Endothelial cell of umbilical vein (primary cell): ENCODE results near the gene NCF4. TPM values are rescaled to one million over a fixed set of nuclear protein-coding genes. Genes with fewer than 3 reads are reported as not detected.

Experiments
- BruUV-seq: library from RNA; stranded (reverse); fragments of 400-500 nt; replicated peaks from 2 replicates; lab custom pipeline; 2021; lab: Mats Ljungman, UMichigan
- CTCF ChIA-PET: fragments of 300-600, 350-600 bp; sonication (Branson Sonifier 250); formaldehyde crosslinking; loops from one replicate; lab custom pipeline; 2021; ENCODE audit warnings: antibody characterized with exemption, inconsistent platforms; lab: Charles Lee
- POLR2A ChIA-PET: fragments of 300-600, 350-600 bp; sonication (Branson Sonifier 250); formaldehyde crosslinking; loops from one replicate; lab custom pipeline; 2021; ENCODE audit warnings: antibody characterized with exemption, inconsistent platforms; lab: Charles Lee
- DNase-seq: peaks from one replicate; pipeline ENCODE4 v3.0.0-alpha.2; 2011; ENCODE audit warnings: low read depth, low spot score
- FAIRE-seq: peaks from 2 replicates; lab custom pipeline; 2011; peaks lifted over from hg19 to GRCh38; lab: Jason Lieb, UNC
- H2AFZ ChIP-seq: 2 replicates; pipeline ENCODE4 v1.6.0; 2012; ENCODE audit warnings: low read depth, low read length, control low read depth, inconsistent platforms
- H3K27ac ChIP-seq: 2 replicates; pipeline ENCODE4 v1.5.1; 2011; ENCODE audit warnings: low read depth, mild to moderate bottlenecking, control low read depth, low read length, moderate library complexity; ENCODE audit not compliant: insufficient read depth
- H3K27me3 ChIP-seq, 2 experiments: 2 replicates each; pipeline versions ENCODE4 v1.6.0 to v1.6.1; 2011; ENCODE audit warnings: low read length in 2 of 2, mixed read lengths in 1 of 2; ENCODE audit not compliant: control insufficient read depth in 2 of 2, insufficient read depth in 2 of 2
- H3K36me3 ChIP-seq, 2 experiments: 2 replicates in 1 of 2; 3 replicates in 1 of 2; pipeline ENCODE4 v1.5.1; 2011; ENCODE audit warnings: low read length in 2 of 2, mild to moderate bottlenecking in 1 of 2, moderate library complexity in 1 of 2; ENCODE audit not compliant: control insufficient read depth in 2 of 2, insufficient read depth in 2 of 2; ENCODE audit errors: extremely low read depth in 1 of 2
- H3K4me1 ChIP-seq: 3 replicates; pipeline ENCODE4 v1.5.1; 2011; ENCODE audit warnings: mild to moderate bottlenecking, low read length; ENCODE audit not compliant: control insufficient read depth, insufficient read depth; ENCODE audit errors: extremely low read depth
- H3K4me2 ChIP-seq: 2 replicates; pipeline ENCODE4 v1.6.1; 2011; ENCODE audit warnings: low read length, control low read depth, mixed read lengths; ENCODE audit not compliant: insufficient read depth
- H3K4me3 ChIP-seq, 3 experiments: fragments of 200-600 bp in 1 of 3; sonication (generic), shearing (Covaris generic) in 1 of 3; replicated peaks in 1 of 3; 2 replicates each; pipeline ENCODE4 v1.5.1; 2011 to 2016; ENCODE audit warnings: control low read depth in 3 of 3, low read length in 3 of 3, mild to moderate bottlenecking in 2 of 3, inconsistent platforms in 1 of 3, low read depth in 1 of 3, moderate library complexity in 1 of 3; ENCODE audit not compliant: insufficient read depth in 1 of 3
- H3K79me2 ChIP-seq: 2 replicates; pipeline ENCODE4 v1.6.0; 2012; ENCODE audit warnings: low read length, inconsistent platforms; ENCODE audit not compliant: control insufficient read depth, insufficient read depth
- H3K9ac ChIP-seq: replicated peaks from 2 replicates; pipeline ENCODE3; 2011; ENCODE audit warnings: low read length, control low read depth; ENCODE audit not compliant: insufficient read depth; ENCODE audit errors: extremely low read depth
- H3K9me1 ChIP-seq: replicated peaks from 3 replicates; pipeline ENCODE4 v1.6.0; 2011; ENCODE audit warnings: mild to moderate bottlenecking, low read length; ENCODE audit not compliant: control insufficient read depth, insufficient read depth; ENCODE audit errors: extremely low read depth
- H3K9me3 ChIP-seq: replicated peaks from 2 replicates; pipeline ENCODE4 v1.5.1; 2012; ENCODE audit warnings: low read length, inconsistent platforms; ENCODE audit not compliant: control insufficient read depth, insufficient read depth
- H4K20me1 ChIP-seq: replicated peaks from 2 replicates; pipeline ENCODE3; 2011; ENCODE audit warnings: mild to moderate bottlenecking, low read length; ENCODE audit not compliant: control insufficient read depth, insufficient read depth; ENCODE audit errors: extremely low read depth
- EZH2 ChIP-seq: IDR thresholded peaks from 2 replicates; pipeline ENCODE4 v1.6.1; 2012; ENCODE audit warnings: borderline replicate concordance, low read depth, mild to moderate bottlenecking, moderate library complexity, low read length, inconsistent platforms; ENCODE audit not compliant: severe bottlenecking
- FOS ChIP-seq: IDR thresholded peaks from 2 replicates; pipeline ENCODE4 v1.6.1; 2011; ENCODE audit warnings: mild to moderate bottlenecking, low read length, moderate library complexity, borderline replicate concordance; ENCODE audit not compliant: insufficient read depth
- GATA2 ChIP-seq: IDR thresholded peaks from 2 replicates; pipeline ENCODE4 v1.7.0; 2011; ENCODE audit warnings: low read depth, mild to moderate bottlenecking, moderate library complexity, mixed read lengths, low read length; ENCODE audit not compliant: insufficient read length, insufficient read depth
- JUN ChIP-seq: IDR thresholded peaks from 2 replicates; pipeline ENCODE4 v1.6.1; 2011; ENCODE audit warnings: borderline replicate concordance, low read depth; ENCODE audit not compliant: insufficient read length, insufficient read depth
- MYC ChIP-seq: IDR thresholded peaks from one replicate; pipeline ENCODE4 v1.6.1; 2011; ENCODE audit warnings: mild to moderate bottlenecking, low read depth, low read length
- POLR2A ChIP-seq: IDR thresholded peaks from 2 replicates; pipeline ENCODE4 v1.6.1; 2012; ENCODE audit warnings: low read depth, mild to moderate bottlenecking, control low read depth, low read length
- POLR2AphosphoS5 ChIP-seq: IDR thresholded peaks from 2 replicates; pipeline ENCODE4 v1.6.1; 2012; ENCODE audit warnings: low read depth, mild to moderate bottlenecking, control low read depth, low read length, moderate library complexity; ENCODE audit not compliant: insufficient read depth
- dilution Hi-C: fragments of 300-500 bp; cut with MboI; formaldehyde crosslinking; loops from one replicate; pipeline ENCODE4 v1.15.0; 2019; ENCODE audit warnings: low sequenced_read_pairs; ENCODE audit not compliant: extremely low pct_ligation_motif_present
- intact Hi-C: fragments of 100-400 bp; cut with micrococcal nuclease; formaldehyde crosslinking; loops from one replicate; pipeline ENCODE4 v1.10.0; 2022
- polyA plus RNA-seq, 4 experiments: library from polyadenylated mRNA; depleted of rRNA in 3 of 4; stranded (reverse) in 3 of 4; unstranded in 1 of 4; fragments of >200 nt; gene quantifications; 2 replicates each; pipeline versions ENCODE4 v1.2.1 to v1.2.3, GENCODE V29; 2011 to 2012; ENCODE audit warnings: missing spikeins in 1 of 4
- total RNA-seq: library from RNA; stranded (reverse); gene quantifications from 2 replicates; pipeline ENCODE4 v1.2.3, GENCODE V29; 2021
- TF ChIP-seq, protein P1 (sequence below): IDR thresholded peaks from 2 replicates; pipeline ENCODE4 v1.6.1; 2011; ENCODE audit not compliant: insufficient read depth, insufficient read length
- TF ChIP-seq, protein P2 (sequence below), 2 donors: IDR thresholded peaks; 1 replicate in 1 of 2; 2 replicates in 1 of 2; pipeline ENCODE4 v1.5.1; 2011; ENCODE audit warnings: low read length in 2 of 2, mild to moderate bottlenecking in 2 of 2, moderate library complexity in 2 of 2, control low read depth in 1 of 2, inconsistent platforms in 1 of 2, low read depth in 1 of 2; ENCODE audit not compliant: insufficient read depth in 1 of 2; ENCODE audit errors: extremely low read depth in 1 of 2

The NCF4 gene
- total and polyA plus RNA-seq, 2 donors (not counting 3 experiments of a cell fraction or from before 2014, with no cell fraction given) = 0.07 TPM; not detected in 1

DNA sequence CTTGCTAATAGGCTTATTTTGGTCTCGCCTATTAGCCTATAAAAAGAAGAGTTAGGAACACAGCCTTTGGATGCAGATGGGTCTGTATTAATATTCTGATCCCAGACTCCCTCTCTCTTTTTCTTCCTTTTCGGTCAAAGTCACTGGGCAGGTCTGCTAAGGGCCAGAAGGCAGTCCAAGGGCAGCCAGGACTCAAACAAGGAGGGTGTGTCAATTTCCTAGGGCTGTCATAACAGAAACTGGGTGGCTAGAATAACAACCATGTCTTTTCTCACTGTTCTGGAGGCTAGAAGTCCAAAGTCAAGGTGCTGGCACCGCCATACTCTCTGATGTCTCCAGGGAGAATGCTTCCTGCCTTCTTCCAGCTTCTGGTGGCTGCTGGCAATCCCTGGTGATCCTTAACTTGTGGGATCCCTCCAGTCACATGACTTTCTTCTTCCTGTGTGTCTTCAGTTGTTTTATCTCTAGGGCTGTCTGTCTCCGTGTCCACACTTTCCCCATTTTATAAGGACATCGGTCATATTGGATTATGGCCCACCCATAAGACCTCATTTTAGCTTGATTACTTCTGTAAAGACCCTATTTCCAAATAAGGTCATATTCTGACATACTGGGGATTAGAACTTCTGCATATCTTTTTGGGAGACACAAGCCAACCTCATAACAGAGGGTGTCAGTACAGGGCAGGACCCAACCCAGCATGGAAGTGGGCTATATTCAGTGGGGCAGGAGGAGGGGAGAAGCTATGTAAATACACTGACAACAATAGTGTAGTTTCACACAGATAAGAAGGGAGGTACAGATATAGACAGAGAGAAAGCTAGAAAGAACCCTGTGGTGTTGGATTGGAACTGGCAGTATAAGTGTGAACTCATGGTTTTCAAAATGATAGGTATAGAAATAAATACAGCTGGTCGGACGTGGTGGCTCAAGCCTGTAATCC lies 46.7 kb downstream of the NCF4 start:
- Histone ChIP-seq H3K4me1 (peaks cover 4% of the 10 kb centered on the region), H3K9me1 (no peaks in the 10 kb centered on the region), H3K9me3 (no peaks in the 10 kb centered on the region), H3K36me3 (no peaks in the 10 kb centered on the region), H3K9ac (no peak overlapping the region), H4K20me1 (no peaks in the 10 kb centered on the region), H3K4me2 (no peak overlapping the region), H3K27ac (no peak overlapping the region), H2AFZ (no peak overlapping the region), H3K27me3 (peaks cover 0 to 1% of the 10 kb centered on the region in 2 experiments), H3K4me3 (no peak overlapping the region), H3K79me2 (no peaks in the 10 kb centered on the region)
- BruUV-seq = no TSS peak
- intact Hi-C loops (no loop called here), dilution Hi-C loops (no loop called here)
- DNase-seq (no peak), FAIRE-seq (no peak)
- TF ChIP-seq MYC (no peak), FOS (no peak), POLR2AphosphoS5 (no peak), JUN (no peak), GATA2 (no peak), EZH2 (no peak), POLR2A (no peak)
- TF ChIP-seq, protein P1, sequence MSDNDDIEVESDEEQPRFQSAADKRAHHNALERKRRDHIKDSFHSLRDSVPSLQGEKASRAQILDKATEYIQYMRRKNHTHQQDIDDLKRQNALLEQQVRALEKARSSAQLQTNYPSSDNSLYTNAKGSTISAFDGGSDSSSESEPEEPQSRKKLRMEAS = no peak
- TF ChIP-seq, protein P2, sequence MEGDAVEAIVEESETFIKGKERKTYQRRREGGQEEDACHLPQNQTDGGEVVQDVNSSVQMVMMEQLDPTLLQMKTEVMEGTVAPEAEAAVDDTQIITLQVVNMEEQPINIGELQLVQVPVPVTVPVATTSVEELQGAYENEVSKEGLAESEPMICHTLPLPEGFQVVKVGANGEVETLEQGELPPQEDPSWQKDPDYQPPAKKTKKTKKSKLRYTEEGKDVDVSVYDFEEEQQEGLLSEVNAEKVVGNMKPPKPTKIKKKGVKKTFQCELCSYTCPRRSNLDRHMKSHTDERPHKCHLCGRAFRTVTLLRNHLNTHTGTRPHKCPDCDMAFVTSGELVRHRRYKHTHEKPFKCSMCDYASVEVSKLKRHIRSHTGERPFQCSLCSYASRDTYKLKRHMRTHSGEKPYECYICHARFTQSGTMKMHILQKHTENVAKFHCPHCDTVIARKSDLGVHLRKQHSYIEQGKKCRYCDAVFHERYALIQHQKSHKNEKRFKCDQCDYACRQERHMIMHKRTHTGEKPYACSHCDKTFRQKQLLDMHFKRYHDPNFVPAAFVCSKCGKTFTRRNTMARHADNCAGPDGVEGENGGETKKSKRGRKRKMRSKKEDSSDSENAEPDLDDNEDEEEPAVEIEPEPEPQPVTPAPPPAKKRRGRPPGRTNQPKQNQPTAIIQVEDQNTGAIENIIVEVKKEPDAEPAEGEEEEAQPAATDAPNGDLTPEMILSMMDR (IDR thresholded peaks at IDR 0.05; ENCODE audit: extremely low read depth in 1 of 2, insufficient read depth in 1 of 2, low read depth in 1 of 2, low read length in 2 of 2) = no peak
- ChIA-PET CTCF (interaction anchor here (1.0 to 1.6 kb wide), 4 partner anchors 23 to 60 kb away, joined by 3 to 7 read pairs (median 4); no protein-coding TSS in a partner anchor), POLR2A (interaction anchor here (0.6 kb wide), 1 partner anchor 24 kb away, joined by 6 read pairs; no protein-coding TSS in a partner anchor)
